K562 (cell line): ENCODE results near the gene ALDH1A2. TPM values are rescaled to one million over a fixed set of nuclear protein-coding genes. Genes with fewer than 3 reads are reported as not detected.

ENCODE experiments used
- CBFA2T3 ChIP-seq: fragments of 450-650 bp; IDR thresholded peaks from 2 replicates; pipeline ENCODE4 v1.6.1; 2017
- CCNT2 ChIP-seq: IDR thresholded peaks from 2 replicates; pipeline ENCODE4 v1.6.1; 2011; ENCODE audit warnings: borderline replicate concordance, low read depth, mild to moderate bottlenecking, moderate library complexity, mixed read lengths, low read length; ENCODE audit not compliant: insufficient read length; ENCODE audit errors: extremely low read depth
- CREB1 ChIP-seq, 2 experiments: sonication (generic) in 1 of 2; formaldehyde crosslinking in 1 of 2; IDR thresholded peaks; 2 replicates each; pipeline versions ENCODE4 v1.6.1 to v1.8.0; 2012 to 2022; ENCODE audit warnings: inconsistent platforms in 1 of 2, mild to moderate bottlenecking in 1 of 2, missing genetic modification reagents in 1 of 2, moderate library complexity in 1 of 2
- DACH1 ChIP-seq: fragments of 450-650 bp; IDR thresholded peaks from 2 replicates; pipeline ENCODE4 v1.6.1; 2018; ENCODE audit not compliant: partially characterized antibody
- ETV5 ChIP-seq: sonication (generic); formaldehyde crosslinking; IDR thresholded peaks from 2 replicates; pipeline ENCODE4 v1.4.0; 2020; ENCODE audit warnings: low read depth, mild to moderate bottlenecking, missing genetic modification reagents
- FOXP1 ChIP-seq: sonication (generic); formaldehyde crosslinking; IDR thresholded peaks from 2 replicates; pipeline ENCODE4 v1.8.0; 2022; ENCODE audit warnings: mild to moderate bottlenecking, missing genetic modification reagents
- HNRNPK ChIP-seq: fragments of 200-400 bp; formaldehyde crosslinking; IDR thresholded peaks from one replicate; pipeline ENCODE4 v1.6.1; 2018; ENCODE audit warnings: mild to moderate bottlenecking, low read depth, low read length; ENCODE audit not compliant: poor library complexity, severe bottlenecking
- L3MBTL2 ChIP-seq: fragments of 450-650 bp; IDR thresholded peaks from 2 replicates; pipeline ENCODE4 v1.6.1; 2016; ENCODE audit warnings: mild to moderate bottlenecking, moderate library complexity
- MAZ ChIP-seq, 2 experiments: fragments of 450-650 bp in 1 of 2; sonication (generic) in 1 of 2; formaldehyde crosslinking; IDR thresholded peaks in 1 of 2; conservative IDR thresholded peaks in 1 of 2; 2 replicates each; pipeline versions ENCODE4 v1.4.0 to v1.5.0; 2020; ENCODE audit warnings: mild to moderate bottlenecking in 1 of 2, missing genetic modification reagents in 1 of 2
- MEIS2 ChIP-seq: fragments of 450-650 bp; IDR thresholded peaks from 2 replicates; pipeline ENCODE4 v1.6.1; 2014; ENCODE audit warnings: mild to moderate bottlenecking; ENCODE audit not compliant: partially characterized antibody
- NCOA6 ChIP-seq: fragments of 450-650 bp; IDR thresholded peaks from 2 replicates; pipeline ENCODE4 v1.6.1; 2017; ENCODE audit warnings: mild to moderate bottlenecking
- NR2C2 ChIP-seq, 2 experiments: fragments of 200-800 bp in 1 of 2; sonication (Bioruptor generic) in 1 of 2; sonication (generic) in 1 of 2; formaldehyde crosslinking in 1 of 2; IDR thresholded peaks; 2 replicates each; pipeline versions ENCODE4 v1.6.1 to v1.8.0; 2016 to 2022; ENCODE audit warnings: mild to moderate bottlenecking in 1 of 2, missing compliant biosample characterization in 1 of 2, missing genetic modification characterization in 1 of 2, missing genetic modification reagents in 1 of 2
- PHB2 ChIP-seq: fragments of 450-650 bp; IDR thresholded peaks from 2 replicates; pipeline ENCODE4 v1.6.1; 2017; ENCODE audit warnings: low read depth
- RBBP5 ChIP-seq: fragments of 200-600 bp; sonication (generic); IDR thresholded peaks from 2 replicates; pipeline ENCODE4 v1.6.1; 2012; ENCODE audit warnings: borderline replicate concordance, mild to moderate bottlenecking, low read length, control low read depth, inconsistent platforms; ENCODE audit not compliant: insufficient read depth, poor library complexity, severe bottlenecking
- RNF2 ChIP-seq: sonication (generic); IDR thresholded peaks from 2 replicates; pipeline ENCODE4 v1.6.1; 2016
- TAF9B ChIP-seq: fragments of 450-650 bp; IDR thresholded peaks from 2 replicates; pipeline ENCODE4 v1.6.1; 2018; ENCODE audit warnings: mild to moderate bottlenecking; ENCODE audit not compliant: partially characterized antibody
- U2AF1 ChIP-seq: fragments of 200-400 bp; formaldehyde crosslinking; optimal IDR thresholded peaks from 2 replicates; pipeline ENCODE3; 2017; ENCODE audit warnings: mild to moderate bottlenecking, low read depth, low read length, moderate library complexity
- YY1 ChIP-seq, 3 experiments: IDR thresholded peaks; 2 replicates each; pipeline ENCODE4 v1.6.1; 2011; ENCODE audit warnings: low read length in 2 of 3, mild to moderate bottlenecking in 2 of 3, moderate library complexity in 2 of 3, borderline replicate concordance in 1 of 3, control low read depth in 1 of 3, low read depth in 1 of 3; ENCODE audit not compliant: insufficient read depth in 3 of 3, insufficient replicate concordance in 2 of 3, control insufficient read depth in 1 of 3, insufficient read length in 1 of 3; ENCODE audit errors: extremely low read depth in 1 of 3
- ZBTB17 ChIP-seq: fragments of 450-650 bp; formaldehyde crosslinking; IDR thresholded peaks from 2 replicates; pipeline ENCODE4 v1.4.0; 2020; ENCODE audit warnings: mild to moderate bottlenecking
- ZFX ChIP-seq: sonication (generic); formaldehyde crosslinking; IDR thresholded peaks from 2 replicates; pipeline ENCODE4 v1.8.0; 2022; ENCODE audit warnings: mild to moderate bottlenecking, missing genetic modification reagents, moderate library complexity
- ZNF766 ChIP-seq: fragments of 200-800 bp; sonication (Bioruptor generic); conservative IDR thresholded peaks from 2 replicates; pipeline ENCODE4 v1.6.1; 2016; ENCODE audit warnings: missing genetic modification characterization, missing compliant biosample characterization
- ZNF780A ChIP-seq: fragments of 250-450 bp; sonication (Bioruptor Pico); IDR thresholded peaks from 2 replicates; pipeline ENCODE4 v1.5.0; 2021; ENCODE audit warnings: mild to moderate bottlenecking
- polyA plus RNA-seq, 8 experiments: library from polyadenylated mRNA; depleted of rRNA in 4 of 8; stranded (reverse) in 5 of 8; unstranded in 3 of 8; fragments of >200 nt; fragmentation: Nextera tagmentation in 2 of 8; fragmentation: Illumina TruSeq in 1 of 8; extraction: Ambion mirVana in 2 of 8; extraction: Trizol in 1 of 8; gene quantifications; 2 replicates each; pipeline versions ENCODE4 v1.2.1 to v1.2.3, GENCODE V29; 2011 to 2014; ENCODE audit warnings: inconsistent platforms in 1 of 8, missing spikeins in 1 of 8
- total RNA-seq, 7 experiments: library from RNA; depleted of rRNA in 6 of 7; stranded (reverse); fragments of >200 nt in 6 of 7; fragmentation: Illumina TruSeq in 2 of 7; extraction: Trizol in 2 of 7; gene quantifications; 2 replicates each; pipeline versions ENCODE4 v1.2.1 to v1.2.3, GENCODE V29; 2011 to 2021; ENCODE audit warnings: low replicate concordance in 1 of 7
- TF ChIP-seq, protein P1 (sequence below), 2 experiments: IDR thresholded peaks; 2 replicates each; pipeline ENCODE4 v1.6.1; 2011; ENCODE audit warnings: borderline replicate concordance in 1 of 2, control low read depth in 1 of 2, low read depth in 1 of 2, low read length in 1 of 2, mild to moderate bottlenecking in 1 of 2, mixed read lengths in 1 of 2, moderate library complexity in 1 of 2; ENCODE audit not compliant: insufficient read depth in 1 of 2, insufficient read length in 1 of 2, poor library complexity in 1 of 2, severe bottlenecking in 1 of 2; ENCODE audit errors: extremely low read depth in 1 of 2
- TF ChIP-seq, protein P2 (sequence below): sonication (generic); formaldehyde crosslinking; IDR thresholded peaks from 2 replicates; pipeline ENCODE4 v1.8.1; 2023; ENCODE audit warnings: mild to moderate bottlenecking, missing genetic modification reagents

Gene ALDH1A2
- total and polyA plus RNA-seq, 9 of the 15 experiments (the other 6 are each of a cell fraction or from before 2014, with no cell fraction given) = 115 to 393 (median 333) TPM

DNA sequence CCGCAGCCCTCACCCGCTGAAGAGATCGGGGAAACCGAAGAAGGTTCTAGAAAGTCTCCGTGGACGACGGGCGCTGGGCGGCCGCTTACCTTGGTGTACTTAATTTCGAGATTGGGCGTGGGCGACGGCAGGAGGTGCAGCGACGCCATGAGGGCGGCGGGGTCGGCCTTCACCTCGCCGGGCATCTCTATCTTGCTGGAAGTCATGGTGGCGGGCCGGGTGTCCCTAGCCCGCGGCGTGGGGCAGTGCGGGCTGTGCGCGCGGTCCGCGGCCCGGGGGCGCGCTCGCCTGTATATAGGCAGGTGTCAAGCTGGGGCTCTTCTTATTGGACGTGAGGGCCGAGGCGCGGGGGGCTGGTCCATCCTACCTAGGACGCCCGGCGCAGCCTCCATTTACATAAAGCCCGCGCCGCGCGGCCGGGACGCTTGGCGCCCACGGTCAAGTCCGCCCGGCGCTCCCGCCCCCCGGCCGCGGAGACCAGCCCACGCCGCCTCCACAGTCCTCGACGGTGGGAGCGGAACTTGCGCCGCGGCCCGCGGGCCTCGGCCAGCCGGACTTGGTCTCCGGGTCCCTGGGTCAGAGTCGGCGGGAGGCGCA lies at the start of gene ALDH1A2 (continued):
- TF ChIP-seq NR2C2 (CRISPR knock-in tag; IDR thresholded peaks at IDR 0.05) (no peak), NR2C2 (tag; IDR thresholded peaks at IDR 0.05) (0 out of 2 replicates have a peak, but pooled peaks have one; percentile 6), HNRNPK (peak; percentile 12), ZNF766 (CRISPR knock-in tag) (0 out of 2 replicates have a peak, but pooled peaks have one; percentile 59), YY1 (IDR thresholded peaks at IDR 0.05; ENCODE audit: borderline replicate concordance in 1 of 3, control insufficient read depth in 1 of 3, extremely low read depth in 1 of 3, insufficient read depth in 3 of 3, insufficient read length in 1 of 3, insufficient replicate concordance in 2 of 3, low read depth in 1 of 3, low read length in 2 of 3) (peak; percentile 29 to 88 (median 75)), TAF9B (no peak), ETV5 (CRISPR knock-in tag) (peak; percentile 17; the same call in 1 of the 2 replicates), U2AF1 (peak; percentile 44), RNF2 (no peak), CBFA2T3 (peak; percentile 7; the same call in 1 of the 2 replicates), ZFX (peak; percentile 77), DACH1 (no peak), MAZ (CRISPR knock-in tag; conservative IDR thresholded peaks at IDR 0.05 in 1 of 2, IDR thresholded peaks at IDR 0.05 in 1 of 2) (0 out of 4 replicates have a peak, but pooled peaks of 1 of the 2 experiments have one; percentile 50), ZNF780A (CRISPR knock-in tag) (0 out of 2 replicates have a peak, but pooled peaks have one; percentile 31), ZBTB17 (CRISPR knock-in tag) (0 out of 2 replicates have a peak, but pooled peaks have one; percentile 5), FOXP1 (CRISPR knock-in tag) (peak; percentile 9; the same call in 1 of the 2 replicates), MEIS2 (peak; percentile 35), PHB2 (no peak), CCNT2 (peak; percentile 91), CREB1 (IDR thresholded peaks at IDR 0.05) (no peak; the same call in 1 of the 2 replicates), CREB1 (CRISPR knock-in tag; IDR thresholded peaks at IDR 0.05) (peak; percentile 39; the same call in 1 of the 2 replicates), NCOA6 (peak; percentile 83), L3MBTL2 (peak; percentile 51), RBBP5 (peak; percentile 94)
- TF ChIP-seq, protein P1, sequence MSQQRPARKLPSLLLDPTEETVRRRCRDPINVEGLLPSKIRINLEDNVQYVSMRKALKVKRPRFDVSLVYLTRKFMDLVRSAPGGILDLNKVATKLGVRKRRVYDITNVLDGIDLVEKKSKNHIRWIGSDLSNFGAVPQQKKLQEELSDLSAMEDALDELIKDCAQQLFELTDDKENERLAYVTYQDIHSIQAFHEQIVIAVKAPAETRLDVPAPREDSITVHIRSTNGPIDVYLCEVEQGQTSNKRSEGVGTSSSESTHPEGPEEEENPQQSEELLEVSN (IDR thresholded peaks at IDR 0.05; ENCODE audit: borderline replicate concordance in 1 of 2, extremely low read depth in 1 of 2, insufficient read depth in 1 of 2, insufficient read length in 1 of 2, low read depth in 1 of 2, low read length in 1 of 2, poor library complexity in 1 of 2, severe bottlenecking in 1 of 2) = peak in 1 of 2 experiments; percentile 83
- TF ChIP-seq, protein P2, sequence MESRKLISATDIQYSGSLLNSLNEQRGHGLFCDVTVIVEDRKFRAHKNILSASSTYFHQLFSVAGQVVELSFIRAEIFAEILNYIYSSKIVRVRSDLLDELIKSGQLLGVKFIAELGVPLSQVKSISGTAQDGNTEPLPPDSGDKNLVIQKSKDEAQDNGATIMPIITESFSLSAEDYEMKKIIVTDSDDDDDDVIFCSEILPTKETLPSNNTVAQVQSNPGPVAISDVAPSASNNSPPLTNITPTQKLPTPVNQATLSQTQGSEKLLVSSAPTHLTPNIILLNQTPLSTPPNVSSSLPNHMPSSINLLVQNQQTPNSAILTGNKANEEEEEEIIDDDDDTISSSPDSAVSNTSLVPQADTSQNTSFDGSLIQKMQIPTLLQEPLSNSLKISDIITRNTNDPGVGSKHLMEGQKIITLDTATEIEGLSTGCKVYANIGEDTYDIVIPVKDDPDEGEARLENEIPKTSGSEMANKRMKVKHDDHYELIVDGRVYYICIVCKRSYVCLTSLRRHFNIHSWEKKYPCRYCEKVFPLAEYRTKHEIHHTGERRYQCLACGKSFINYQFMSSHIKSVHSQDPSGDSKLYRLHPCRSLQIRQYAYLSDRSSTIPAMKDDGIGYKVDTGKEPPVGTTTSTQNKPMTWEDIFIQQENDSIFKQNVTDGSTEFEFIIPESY = peak; percentile 55; the same call in 1 of the 2 replicates
